IPS DF 6.9 (cell line): ENCODE measurements around the gene ADAMTSL1.

ENCODE experiments used
- DNase-seq: peaks from one replicate; pipeline ENCODE4 v3.0.0-alpha.2; 2013; ENCODE audit warnings: low read depth, low spot score
- H3K27ac ChIP-seq: one replicate; pipeline ENCODE4 v1.5.1; 2013; ENCODE audit warnings: low read length, control low read depth
- H3K27me3 ChIP-seq: 2 replicates; pipeline ENCODE4 v1.6.1; 2013; ENCODE audit warnings: mild to moderate bottlenecking, low read length; ENCODE audit not compliant: control insufficient read depth, insufficient read depth
- H3K36me3 ChIP-seq: 2 replicates; pipeline ENCODE4 v1.6.1; 2013; ENCODE audit warnings: low read length; ENCODE audit not compliant: control insufficient read depth, insufficient read depth
- H3K4me1 ChIP-seq: 2 replicates; pipeline ENCODE4 v1.6.1; 2013; ENCODE audit warnings: low read length; ENCODE audit not compliant: control insufficient read depth, insufficient read depth
- H3K4me3 ChIP-seq: 2 replicates; pipeline ENCODE4 v1.5.1; 2013; ENCODE audit warnings: mild to moderate bottlenecking, low read length
- H3K9me3 ChIP-seq: 2 replicates; pipeline ENCODE4 v1.6.1; 2013; ENCODE audit warnings: low read length, inconsistent platforms; ENCODE audit not compliant: control insufficient read depth, insufficient read depth
- WGBS: extraction: QIAGEN DNeasy Blood & Tissue Kit; methylation state at CpG from one replicate; pipeline ENCODE4 v1.1.7; 2013; ENCODE audit warnings: mixed read lengths, missing lambda C conversion rate; ENCODE audit not compliant: insufficient read length, insufficient coverage; 5-methylcytosine and 5-hydroxymethylcytosine counted together

Gene ADAMTSL1

DNA sequence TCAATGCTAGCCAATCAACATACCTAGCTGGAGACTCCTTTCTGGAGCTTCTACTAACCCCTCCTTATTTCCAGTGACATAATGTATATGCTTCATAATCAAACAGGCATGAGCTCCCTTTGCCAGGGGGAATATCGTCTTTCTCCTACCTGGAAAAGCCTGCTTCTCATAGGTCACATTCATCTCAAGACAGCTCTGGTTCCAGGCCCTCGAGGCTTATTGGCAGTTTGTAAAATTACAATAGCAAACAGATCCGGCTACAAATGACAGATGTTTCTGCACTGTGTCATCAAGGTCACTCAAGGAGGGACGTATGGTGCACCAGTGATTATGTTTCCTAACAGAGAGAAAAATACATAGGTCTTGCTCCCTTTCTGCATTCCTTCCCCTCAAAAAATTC, 419.1 kb downstream of the ADAMTSL1 start:
- Histone ChIP-seq H3K27ac (no peak overlapping the region), H3K9me3 (no peaks in the 10 kb centered on the region), H3K27me3 (no peaks in the 10 kb centered on the region), H3K36me3 (no peaks in the 10 kb centered on the region), H3K4me3 (no peak overlapping the region), H3K4me1 (no peaks in the 10 kb centered on the region)
- DNase-seq, result no peak
- no CpG with 5 or more reads among the region's 4 CpGs for WGBS

DNA sequence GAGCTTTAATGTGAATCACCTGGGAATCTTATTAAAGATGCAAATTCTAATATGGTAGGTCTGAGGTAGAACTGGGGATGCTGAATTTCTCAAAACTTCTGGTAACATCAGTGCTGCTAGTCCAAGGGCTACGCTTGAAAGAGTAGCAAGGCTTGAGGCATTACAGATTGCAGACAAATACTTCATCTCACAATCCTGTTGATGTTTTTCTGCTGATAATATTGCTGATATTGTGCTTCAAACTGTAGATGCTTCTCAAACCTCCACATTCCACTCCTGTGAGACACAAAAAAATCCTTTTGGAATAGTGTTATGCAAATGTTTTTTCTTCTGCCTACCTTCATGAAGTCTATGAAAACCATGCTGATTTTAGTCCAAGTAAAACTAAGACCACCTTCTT, 419.5 kb downstream of the ADAMTSL1 start:
- no peak overlapping the region for H3K4me3 ChIP-seq
- DNase-seq, result no peak
- H3K4me1 ChIP-seq, result no peaks in the 10 kb centered on the region
- H3K27me3 ChIP-seq, result no peaks in the 10 kb centered on the region
- no CpG with 5 or more reads among the region's 1 CpG for WGBS
- H3K9me3 ChIP-seq, result no peaks in the 10 kb centered on the region
- no peaks in the 10 kb centered on the region for H3K36me3 ChIP-seq
- H3K27ac ChIP-seq, result no peak overlapping the region

DNA sequence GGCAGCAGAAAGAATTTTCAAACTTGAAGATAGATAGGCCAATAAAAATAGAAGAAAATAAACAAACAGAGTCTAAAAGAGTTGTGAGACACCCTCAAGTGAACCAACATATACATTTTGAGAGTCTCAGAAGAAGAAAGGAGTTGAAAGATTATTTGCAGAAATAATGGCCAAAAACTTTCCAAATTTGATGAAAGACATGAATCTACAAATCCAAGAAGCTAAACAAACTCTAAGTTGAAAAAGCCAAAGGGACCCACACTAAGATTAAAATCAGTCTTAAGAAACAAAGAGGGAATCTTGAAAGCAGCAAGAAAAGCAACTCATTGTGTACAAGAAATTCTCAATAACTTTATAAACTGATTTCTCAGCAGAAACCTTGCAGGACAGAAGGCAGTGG, 422.1 kb downstream of the ADAMTSL1 start:
- no peaks in the 10 kb centered on the region for H3K27me3 ChIP-seq
- H3K27ac ChIP-seq, result no peak overlapping the region
- H3K36me3 ChIP-seq, result no peaks in the 10 kb centered on the region
- no peaks in the 10 kb centered on the region for H3K9me3 ChIP-seq
- H3K4me1 ChIP-seq, result no peaks in the 10 kb centered on the region
- H3K4me3 ChIP-seq, result no peak overlapping the region
- no peak for DNase-seq

DNA sequence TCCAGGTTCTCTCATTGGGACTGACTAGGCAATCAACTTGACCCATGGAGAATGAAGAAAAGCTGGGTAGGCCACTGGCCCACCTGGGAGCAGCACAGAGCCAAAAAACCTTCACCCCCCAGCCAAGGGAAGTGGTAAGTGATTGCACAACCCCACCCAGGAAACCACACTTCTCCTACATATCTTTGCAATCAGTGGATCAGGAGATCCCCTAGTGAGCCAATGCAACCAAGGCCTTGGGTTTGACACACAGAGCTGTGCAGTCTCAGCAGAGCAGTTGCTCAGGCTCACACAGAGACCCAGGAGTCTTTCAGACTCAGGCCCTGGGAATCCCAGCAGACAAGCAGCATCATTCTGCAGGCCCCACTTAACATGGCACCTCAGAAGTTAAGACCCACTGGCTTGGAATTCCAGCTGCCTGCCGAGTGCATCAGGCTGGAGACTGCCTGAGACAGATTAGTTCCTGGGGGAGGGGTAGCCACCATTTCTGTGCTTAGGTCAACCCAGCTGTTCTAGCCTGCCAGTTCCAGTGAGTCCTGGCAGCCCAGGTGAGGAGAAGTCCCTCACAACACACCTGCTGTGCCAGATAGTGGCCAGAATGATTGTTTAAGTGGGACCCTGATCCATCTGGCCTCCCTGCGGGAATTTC, 422.7 kb downstream of the ADAMTSL1 start:
- Histone ChIP-seq H3K4me3 (no peak overlapping the region), H3K9me3 (no peaks in the 10 kb centered on the region), H3K4me1 (no peaks in the 10 kb centered on the region), H3K36me3 (no peaks in the 10 kb centered on the region), H3K27me3 (no peaks in the 10 kb centered on the region), H3K27ac (no peak overlapping the region)
- no CpG with 5 or more reads among the region's 2 CpGs for WGBS
- no peak for DNase-seq

DNA sequence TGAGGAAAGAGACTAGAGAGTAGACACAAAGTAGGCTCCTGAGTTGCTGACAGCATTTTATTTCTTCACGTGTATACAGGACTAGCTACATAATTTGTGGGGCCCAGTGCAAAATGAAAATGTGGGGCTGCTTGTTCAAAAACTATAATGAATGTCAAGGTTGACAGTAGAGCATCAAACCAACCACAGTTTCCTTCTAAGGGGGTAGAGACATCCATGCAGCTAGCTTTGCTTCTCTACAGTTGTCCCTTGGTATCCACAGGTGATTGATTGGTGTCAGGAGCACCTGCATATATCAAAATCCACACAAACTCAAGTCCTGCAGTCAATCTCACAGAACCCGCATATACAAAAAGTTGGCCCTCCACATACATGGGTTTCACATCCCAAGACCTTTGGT, 429.5 kb downstream of the ADAMTSL1 start:
- H3K27ac ChIP-seq, result no peak overlapping the region
- no peaks in the 10 kb centered on the region for H3K4me1 ChIP-seq
- no CpG with 5 or more reads among the region's 2 CpGs for WGBS
- DNase-seq, result no peak
- no peaks in the 10 kb centered on the region for H3K9me3 ChIP-seq
- no peak overlapping the region for H3K4me3 ChIP-seq
- no peaks in the 10 kb centered on the region for H3K27me3 ChIP-seq
- H3K36me3 ChIP-seq, result no peaks in the 10 kb centered on the region

DNA sequence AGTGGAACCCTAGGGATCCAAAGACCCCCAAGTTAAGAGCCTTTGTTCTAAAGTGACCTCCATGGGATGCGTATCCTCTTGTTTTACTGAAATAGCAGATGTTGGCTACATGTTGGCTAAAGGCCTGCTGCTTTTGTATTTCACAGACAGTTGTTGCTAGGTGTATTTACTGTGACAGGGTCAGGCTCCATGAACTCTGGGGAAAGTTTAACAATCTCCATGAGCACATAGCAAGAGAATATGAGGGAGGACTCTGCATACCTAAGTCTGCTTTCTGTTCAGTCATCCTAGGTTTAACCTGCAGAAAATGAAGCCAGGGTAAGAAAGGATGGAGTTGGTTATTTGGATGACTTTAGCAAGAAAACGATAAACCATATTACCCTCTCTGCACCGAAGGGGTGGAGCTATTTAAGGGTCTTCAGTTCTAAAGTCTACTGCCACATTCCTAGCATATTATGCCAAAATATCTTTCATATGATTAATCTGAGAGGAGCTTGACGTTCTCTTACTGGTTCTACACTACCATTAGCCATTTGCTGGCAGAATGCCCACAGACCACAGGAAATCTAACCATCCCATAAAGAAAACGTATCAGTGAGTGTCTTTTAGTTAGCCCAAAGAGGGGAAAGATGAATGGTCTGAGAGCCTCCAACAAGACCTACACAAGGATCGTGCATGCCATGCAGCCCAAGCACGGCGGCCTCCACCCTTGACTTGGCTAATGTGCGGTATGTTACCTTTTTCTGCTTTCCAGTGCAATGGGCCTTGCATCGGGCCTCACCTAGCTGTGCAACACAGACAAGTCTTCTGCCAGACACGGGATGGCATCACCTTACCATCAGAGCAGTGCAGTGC, 431.3 kb downstream of the ADAMTSL1 start:
- H3K27ac ChIP-seq, result no peak overlapping the region
- no peak for DNase-seq
- H3K4me1 ChIP-seq, result no peaks in the 10 kb centered on the region
- H3K36me3 ChIP-seq, result no peaks in the 10 kb centered on the region
- H3K27me3 ChIP-seq, result no peaks in the 10 kb centered on the region
- H3K4me3 ChIP-seq, result no peak overlapping the region
- no peaks in the 10 kb centered on the region for H3K9me3 ChIP-seq
- whole genome bisulfite sequencing, result no CpG with 5 or more reads among the region's 11 CpGs

DNA sequence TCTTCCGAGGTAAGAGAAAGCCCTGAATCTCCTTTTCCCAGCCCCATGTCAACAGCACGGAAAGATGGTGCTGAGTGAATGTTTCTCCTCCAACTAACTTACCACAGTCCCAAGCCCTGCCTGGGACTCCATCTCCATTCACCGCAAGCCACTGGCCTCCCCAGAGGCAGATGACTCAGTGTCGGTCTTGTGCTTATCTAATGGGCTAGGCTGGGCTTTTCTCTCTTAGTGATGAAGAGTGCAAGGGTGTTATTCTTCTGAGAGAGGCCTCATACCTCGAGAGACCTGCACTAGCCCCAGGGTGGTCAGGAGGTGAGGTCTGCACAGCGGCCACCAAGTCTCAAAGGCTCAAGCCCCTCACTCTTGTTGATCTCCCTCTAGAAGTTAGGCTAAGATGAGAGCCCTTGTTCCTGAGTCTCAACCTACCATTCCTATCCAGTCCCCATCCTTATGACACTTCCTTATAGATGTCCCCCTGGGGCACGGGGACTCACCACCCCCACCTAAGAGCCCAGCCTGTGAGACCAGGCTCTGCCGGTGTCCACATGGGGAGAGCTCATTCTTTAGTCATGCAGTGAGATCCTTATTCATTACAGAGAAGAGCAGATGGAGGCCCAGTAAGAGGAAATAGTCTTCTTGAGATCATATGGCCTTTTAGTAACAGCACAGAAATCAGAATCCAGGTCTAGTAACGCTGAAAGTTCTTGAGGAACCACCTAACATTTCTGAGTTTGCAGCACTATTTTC, 432.1 kb downstream of the ADAMTSL1 start:
- Histone ChIP-seq H3K4me1 (no peaks in the 10 kb centered on the region), H3K27me3 (no peaks in the 10 kb centered on the region), H3K36me3 (no peaks in the 10 kb centered on the region), H3K9me3 (no peaks in the 10 kb centered on the region), H3K27ac (no peak overlapping the region), H3K4me3 (no peak overlapping the region)
- no peak for DNase-seq
- no CpG with 5 or more reads among the region's 9 CpGs for WGBS

DNA sequence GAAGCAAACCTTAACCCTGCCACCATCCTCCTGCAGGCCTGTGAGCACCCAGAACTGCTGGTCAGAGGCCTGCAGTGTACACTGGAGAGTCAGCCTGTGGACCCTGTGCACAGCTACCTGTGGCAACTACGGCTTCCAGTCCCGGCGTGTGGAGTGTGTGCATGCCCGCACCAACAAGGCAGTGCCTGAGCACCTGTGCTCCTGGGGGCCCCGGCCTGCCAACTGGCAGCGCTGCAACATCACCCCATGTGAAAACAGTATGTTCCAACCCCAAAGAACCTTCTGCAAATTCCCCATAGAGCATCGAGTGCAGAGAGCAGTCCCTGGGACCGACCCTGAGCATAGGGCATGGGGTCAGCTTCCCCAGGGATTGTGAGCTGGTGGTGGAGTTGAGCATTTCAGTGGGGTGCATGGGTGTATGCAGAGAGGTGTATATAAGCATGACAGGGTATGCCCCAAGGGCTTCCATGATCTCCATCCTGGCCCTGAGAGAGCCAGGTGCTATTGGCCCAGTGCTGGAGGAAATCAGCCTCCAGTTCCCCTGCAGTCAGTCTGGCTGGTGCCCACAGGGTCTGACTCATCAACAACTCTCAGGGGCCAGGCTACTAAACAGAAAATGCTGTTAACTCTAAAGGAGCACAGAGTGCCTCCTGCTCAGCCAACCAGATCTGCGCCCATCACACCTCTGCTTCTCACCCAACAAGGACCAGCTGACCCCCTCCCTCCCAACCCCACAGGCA, 432.9 kb downstream of the ADAMTSL1 start:
- no CpG with 5 or more reads among the region's 9 CpGs for WGBS
- DNase-seq, result no peak

DNA sequence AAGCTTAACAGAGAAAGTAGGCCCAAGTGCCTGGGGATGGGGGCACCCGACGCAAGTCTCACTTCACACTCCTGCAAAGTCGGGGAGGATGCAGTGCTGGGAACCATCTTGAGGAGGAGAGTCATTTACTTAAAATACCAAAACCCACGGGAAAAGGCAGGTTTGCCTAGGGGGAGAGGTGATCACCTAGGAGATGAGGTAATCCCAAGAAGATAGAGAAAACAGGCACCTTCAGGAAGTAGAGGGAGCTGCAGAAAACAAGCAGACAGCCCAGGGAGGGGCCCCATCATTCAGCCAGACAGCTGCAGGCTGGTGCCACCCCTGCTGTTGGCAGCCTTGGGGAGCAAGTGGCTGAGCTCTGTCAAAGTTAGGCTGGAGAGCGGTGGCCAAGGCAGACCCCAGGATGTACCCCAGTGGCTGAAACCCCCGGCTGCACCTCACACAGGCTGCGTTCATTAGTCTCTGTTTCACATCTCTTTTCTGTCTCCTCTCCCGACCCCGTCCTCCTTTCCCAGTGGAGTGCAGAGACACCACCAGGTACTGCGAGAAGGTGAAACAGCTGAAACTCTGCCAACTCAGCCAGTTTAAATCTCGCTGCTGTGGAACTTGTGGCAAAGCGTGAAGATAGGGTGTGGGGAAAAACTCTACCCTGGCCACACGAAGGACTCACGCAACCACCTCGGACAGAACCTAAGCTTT, 434.1 kb downstream of the ADAMTSL1 start:
- WGBS, result 100% methylated on average over 1 of the region's 15 CpGs
- Histone ChIP-seq H3K27ac (no peak overlapping the region), H3K36me3 (no peaks in the 10 kb centered on the region), H3K4me3 (no peak overlapping the region), H3K4me1 (peaks cover 3% of the 10 kb centered on the region; the same call in 1 of the 2 replicates), H3K27me3 (no peaks in the 10 kb centered on the region), H3K9me3 (no peaks in the 10 kb centered on the region)
- DNase-seq, result no peak

More for the DNA sequence above, 432.9 kb downstream of the ADAMTSL1 start:
- Histone ChIP-seq H3K4me1 (peaks cover 3% of the 10 kb centered on the region; the same call in 1 of the 2 replicates), H3K27me3 (no peaks in the 10 kb centered on the region), H3K36me3 (no peaks in the 10 kb centered on the region), H3K9me3 (no peaks in the 10 kb centered on the region), H3K27ac (no peak overlapping the region), H3K4me3 (no peak overlapping the region)
